SK-N-MC (cell line): ENCODE data around the gene USP28.
A peak's percentile ranks its signal among the peaks of the same experiment; 100 is the strongest.
"Not testable (repeated sequence)": the region's sequence is repeated elsewhere in the genome, so short reads cannot be mapped to it uniquely, and the experiment has no call there.

Source experiments
- DNase-seq: peaks from one replicate; pipeline ENCODE4 v3.0.0-alpha.2; 2011; ENCODE audit warnings: low read depth, low spot score
- H3K27ac ChIP-seq: fragments of 200-600 bp; sonication (generic); 2 replicates; pipeline ENCODE4 v1.5.1; 2016; ENCODE audit warnings: mixed run types
- H3K36me3 ChIP-seq: fragments of 200-600 bp; sonication (generic); 2 replicates; pipeline ENCODE4 v1.6.1; 2017; ENCODE audit warnings: antibody characterized with exemption, low read length, mixed read lengths; ENCODE audit not compliant: insufficient read depth
- H3K4me3 ChIP-seq: fragments of 200-600 bp; sonication (generic); 2 replicates; pipeline ENCODE4 v1.5.1; 2016
- H3K9ac ChIP-seq: fragments of 200-600 bp; sonication (generic); 2 replicates; pipeline ENCODE4 v1.8.0; 2017; ENCODE audit warnings: mixed run types, mixed read lengths; ENCODE audit not compliant: insufficient read length
- H3K9me3 ChIP-seq: fragments of 200-600 bp; sonication (generic); 2 replicates; pipeline ENCODE4 v1.6.1; 2017; ENCODE audit warnings: low read depth, mild to moderate bottlenecking, antibody characterized with exemption, low read length, moderate library complexity, mixed read lengths
- EZH2 ChIP-seq: fragments of 200-600 bp; sonication (generic); IDR thresholded peaks from one replicate; pipeline ENCODE4 v1.6.1; 2017; ENCODE audit warnings: antibody characterized with exemption
- FOXP2 ChIP-seq: optimal IDR thresholded peaks from 2 replicates; pipeline ENCODE3; 2011; ENCODE audit warnings: mild to moderate bottlenecking, moderate library complexity; ENCODE audit not compliant: insufficient read depth; ENCODE audit errors: extremely low read length, control extremely low read depth
- POLR2AphosphoS5 ChIP-seq: IDR thresholded peaks from 2 replicates; pipeline ENCODE4 v1.6.1; 2012; ENCODE audit warnings: mild to moderate bottlenecking, low read depth, low read length, borderline replicate concordance

The USP28 gene

GRCh38 chr11:113875234-113876073 is at the start of gene USP28:
TSS of gene USP28 (minus strand) at chr11:113875572. CDS start at chr11:113875501, 71 bp downstream.
- TF ChIP-seq EZH2: no peak
- no peak for TF ChIP-seq FOXP2
- peak; percentile 80; the same call in 1 of the 2 replicates for TF ChIP-seq POLR2AphosphoS5
- Histone ChIP-seq H3K9ac (peak within 1 kb of the TSS; percentile 73), H3K4me3 (peak within 1 kb of the TSS; percentile 82), H3K27ac (no peak within 1 kb of the TSS), H3K36me3 (no peaks in the 10 kb centered on the region), H3K9me3 (no peaks in the 10 kb centered on the region)
- no peak for DNase-seq

- no peak overlapping the region for H3K27ac ChIP-seq
- H3K9me3 ChIP-seq: no peaks in the 10 kb centered on the region
- no peak overlapping the region for H3K4me3 ChIP-seq
- no peak for TF ChIP-seq POLR2AphosphoS5
- no peak for TF ChIP-seq EZH2
- TF ChIP-seq FOXP2: no peak
- H3K36me3 ChIP-seq: no peaks in the 10 kb centered on the region
- no peak overlapping the region for H3K9ac ChIP-seq
- no peak for DNase-seq
Observed at GRCh38 chr11:113923572-113923971, 48.2 kb upstream of the USP28 start.

- not testable (repeated sequence) for DNase-seq, H3K36me3 ChIP-seq, H3K27ac ChIP-seq, H3K9me3 ChIP-seq, H3K9ac ChIP-seq, H3K4me3 ChIP-seq
Observed at GRCh38 chr11:113911491-113911890, 36.1 kb upstream of the USP28 start.

GRCh38 chr11:113908098-113908497 is 32.7 kb upstream of the USP28 start:
- no peaks in the 10 kb centered on the region for H3K36me3 ChIP-seq
- no peak overlapping the region for H3K4me3 ChIP-seq
- no peak for DNase-seq
- H3K9ac ChIP-seq: no peak overlapping the region
- no peaks in the 10 kb centered on the region for H3K9me3 ChIP-seq
- TF ChIP-seq EZH2 (no peak), POLR2AphosphoS5 (no peak), FOXP2 (no peak)
- no peak overlapping the region for H3K27ac ChIP-seq

- DNase-seq: no peak
- Histone ChIP-seq H3K9me3 (no peaks in the 10 kb centered on the region), H3K4me3 (no peak overlapping the region), H3K36me3 (no peaks in the 10 kb centered on the region), H3K27ac (no peak overlapping the region), H3K9ac (no peak overlapping the region)
- TF ChIP-seq POLR2AphosphoS5 (no peak), FOXP2 (no peak), EZH2 (no peak)
Observed at GRCh38 chr11:113907681-113908080, 32.3 kb upstream of the USP28 start.

- no peak for TF ChIP-seq POLR2AphosphoS5
- TF ChIP-seq EZH2: no peak
- no peak for TF ChIP-seq FOXP2
- Histone ChIP-seq H3K36me3 (no peaks in the 10 kb centered on the region), H3K9ac (no peak overlapping the region), H3K27ac (no peak overlapping the region), H3K4me3 (no peak overlapping the region), H3K9me3 (no peaks in the 10 kb centered on the region)
- no peak for DNase-seq
Observed at GRCh38 chr11:113907152-113907551, 31.8 kb upstream of the USP28 start.

GRCh38 chr11:113906516-113906915 is 31.1 kb upstream of the USP28 start:
- 0 out of 2 replicates have a peak overlapping the region, but pooled peaks have one; percentile 0 for H3K4me3 ChIP-seq
- H3K36me3 ChIP-seq: no peaks in the 10 kb centered on the region
- no peaks in the 10 kb centered on the region for H3K9me3 ChIP-seq
- no peak overlapping the region for H3K27ac ChIP-seq
- no peak for DNase-seq
- no peak overlapping the region for H3K9ac ChIP-seq
- no peak for TF ChIP-seq EZH2

- no peaks in the 10 kb centered on the region for H3K36me3 ChIP-seq
- no peak overlapping the region for H3K27ac ChIP-seq
- no peak overlapping the region for H3K9ac ChIP-seq
- DNase-seq: no peak
- no peak for TF ChIP-seq FOXP2
- no peak for TF ChIP-seq EZH2
- TF ChIP-seq POLR2AphosphoS5: no peak
- 0 out of 2 replicates have a peak overlapping the region, but pooled peaks have one; percentile 0 for H3K4me3 ChIP-seq
- no peaks in the 10 kb centered on the region for H3K9me3 ChIP-seq
Observed at GRCh38 chr11:113906038-113906437, 30.7 kb upstream of the USP28 start.
